Upper lobe of left lung (tissue), 4 donors: Measurements from ENCODE around the gene UBE2E2.

ENCODE experiments used
- EP300 ChIP-seq, 4 donors: sonication (generic); formaldehyde crosslinking; IDR thresholded peaks; one replicate each; pipeline ENCODE4 v1.5.1; 2017; ENCODE audit warnings: antibody characterized with exemption in 4 of 4, control low read depth in 2 of 4
- POLR2A ChIP-seq, 4 donors: fragments of 450-650 bp; IDR thresholded peaks; one replicate each; pipeline ENCODE4 v1.5.1; 2016 to 2017; ENCODE audit warnings: antibody characterized with exemption in 4 of 4, mild to moderate bottlenecking in 2 of 4
- POLR2AphosphoS5 ChIP-seq, 2 donors: sonication (generic); formaldehyde crosslinking; IDR thresholded peaks; one replicate each; pipeline ENCODE4 v1.5.1; 2017; ENCODE audit warnings: antibody characterized with exemption in 2 of 2
- TF ChIP-seq, protein P1 (sequence below), 6 experiments: fragments of 450-650 bp in 4 of 6; fragments of 200-600 bp in 2 of 6; sonication (generic) in 2 of 6; IDR thresholded peaks; one replicate each; pipeline ENCODE4 v1.5.1; 2016 to 2019; ENCODE audit warnings: antibody characterized with exemption in 6 of 6

DNA sequence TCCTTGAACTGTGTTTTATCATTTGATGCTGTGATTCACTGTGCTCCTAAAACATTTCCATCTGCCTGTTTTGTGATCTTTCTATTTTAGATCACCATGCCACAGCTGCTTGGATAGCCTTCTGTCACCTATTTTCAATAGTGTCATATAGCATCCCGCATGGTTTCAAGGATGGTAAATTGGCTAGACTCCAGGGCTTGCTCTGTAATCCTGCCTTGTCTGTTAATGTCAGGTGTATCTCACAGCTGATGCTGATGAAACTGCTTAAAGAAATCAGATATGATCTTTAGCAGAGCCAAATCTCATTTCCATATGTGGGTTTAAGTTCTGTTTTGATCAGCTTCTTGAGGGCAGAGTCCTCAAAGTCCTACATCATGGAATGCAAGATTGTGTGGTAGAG, 182.2 kb downstream of the UBE2E2 start:
- TF ChIP-seq POLR2A (IDR thresholded peaks at IDR 0.05) = no peak
- TF ChIP-seq, protein P1, sequence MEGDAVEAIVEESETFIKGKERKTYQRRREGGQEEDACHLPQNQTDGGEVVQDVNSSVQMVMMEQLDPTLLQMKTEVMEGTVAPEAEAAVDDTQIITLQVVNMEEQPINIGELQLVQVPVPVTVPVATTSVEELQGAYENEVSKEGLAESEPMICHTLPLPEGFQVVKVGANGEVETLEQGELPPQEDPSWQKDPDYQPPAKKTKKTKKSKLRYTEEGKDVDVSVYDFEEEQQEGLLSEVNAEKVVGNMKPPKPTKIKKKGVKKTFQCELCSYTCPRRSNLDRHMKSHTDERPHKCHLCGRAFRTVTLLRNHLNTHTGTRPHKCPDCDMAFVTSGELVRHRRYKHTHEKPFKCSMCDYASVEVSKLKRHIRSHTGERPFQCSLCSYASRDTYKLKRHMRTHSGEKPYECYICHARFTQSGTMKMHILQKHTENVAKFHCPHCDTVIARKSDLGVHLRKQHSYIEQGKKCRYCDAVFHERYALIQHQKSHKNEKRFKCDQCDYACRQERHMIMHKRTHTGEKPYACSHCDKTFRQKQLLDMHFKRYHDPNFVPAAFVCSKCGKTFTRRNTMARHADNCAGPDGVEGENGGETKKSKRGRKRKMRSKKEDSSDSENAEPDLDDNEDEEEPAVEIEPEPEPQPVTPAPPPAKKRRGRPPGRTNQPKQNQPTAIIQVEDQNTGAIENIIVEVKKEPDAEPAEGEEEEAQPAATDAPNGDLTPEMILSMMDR (IDR thresholded peaks at IDR 0.05) = no peak
- no peak for TF ChIP-seq EP300 (IDR thresholded peaks at IDR 0.05)
- TF ChIP-seq POLR2AphosphoS5 (IDR thresholded peaks at IDR 0.05) = no peak
